ENCODE results near the gene EPHB1.
"Not testable (repeated sequence)": the region's sequence is repeated elsewhere in the genome, so short reads cannot be mapped to it uniquely, and the experiment has no call there.

The EPHB1 gene

DNA sequence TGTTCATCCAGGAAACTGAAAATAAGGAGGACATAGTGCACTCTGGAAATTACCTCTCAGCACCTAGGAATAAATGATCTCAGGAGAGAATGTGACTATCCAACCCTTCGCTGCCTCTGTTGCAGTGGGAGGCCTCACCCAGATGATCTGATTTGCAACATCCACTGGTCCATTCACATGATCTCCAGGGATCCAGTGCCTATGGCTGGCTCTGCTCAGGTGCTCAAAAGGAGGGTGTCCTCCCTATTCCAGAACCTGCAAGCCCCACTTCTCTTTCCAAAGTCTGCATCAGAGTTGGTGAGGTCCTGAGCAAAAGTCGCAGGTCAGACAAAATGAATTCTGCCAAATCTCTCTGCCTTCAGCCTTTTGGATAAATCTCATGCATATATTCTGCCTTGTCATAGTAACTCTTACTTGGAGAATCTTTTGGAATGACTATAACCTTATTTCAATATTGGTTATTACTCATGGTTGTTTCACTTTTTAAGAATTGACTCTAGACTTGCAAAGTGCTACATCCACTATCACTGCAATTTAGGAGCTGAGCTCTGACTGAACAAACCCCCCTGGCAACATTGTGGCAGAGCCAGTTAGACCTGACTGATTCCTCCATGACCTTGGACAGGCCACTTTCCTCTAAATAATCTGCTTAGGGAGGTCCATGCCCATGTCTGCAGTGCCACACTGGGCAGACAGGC, 295.1 kb downstream of the EPHB1 start:
- no peak for DNase-seq

DNA sequence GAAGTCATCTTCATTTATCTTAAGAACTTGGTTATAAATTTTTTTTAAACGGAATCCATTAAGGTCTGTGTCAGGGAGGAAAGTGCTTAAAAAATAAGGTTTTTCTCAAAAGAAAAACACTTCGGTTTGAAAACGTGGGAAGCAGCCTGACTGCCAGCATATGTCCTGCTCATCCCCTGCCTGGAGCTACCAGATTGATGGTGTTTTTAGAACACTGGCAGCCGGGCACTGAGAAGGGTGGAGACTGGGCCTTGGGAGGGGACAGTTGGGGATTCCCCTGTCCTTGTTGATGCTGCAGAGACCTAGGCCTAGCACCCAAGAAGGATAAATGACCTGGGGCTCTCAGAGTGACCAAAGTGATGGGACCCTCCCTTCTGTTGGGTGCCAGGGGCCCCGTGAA, 296.9 kb downstream of the EPHB1 start:
- no peak for DNase-seq

DNA sequence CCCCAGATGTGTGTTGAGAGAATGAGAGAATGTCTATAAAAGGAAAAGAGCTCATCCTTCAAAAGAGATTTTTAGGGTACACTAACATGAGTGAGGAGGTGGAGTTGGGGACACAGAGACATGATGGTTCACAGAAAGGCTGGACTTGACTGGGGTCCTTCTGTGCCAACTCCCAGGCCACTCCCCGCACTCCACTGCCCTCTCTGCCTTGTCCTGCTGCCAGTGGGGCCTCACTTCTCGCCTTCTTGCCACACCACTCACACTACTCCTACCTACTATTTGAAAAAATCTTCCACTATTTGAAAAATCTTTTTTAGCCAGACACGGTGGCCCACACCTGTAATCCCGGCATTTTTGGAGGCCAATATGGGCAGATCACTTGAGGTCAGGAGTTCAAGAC, 298.1 kb downstream of the EPHB1 start:
- DNase-seq: no peak

DNA sequence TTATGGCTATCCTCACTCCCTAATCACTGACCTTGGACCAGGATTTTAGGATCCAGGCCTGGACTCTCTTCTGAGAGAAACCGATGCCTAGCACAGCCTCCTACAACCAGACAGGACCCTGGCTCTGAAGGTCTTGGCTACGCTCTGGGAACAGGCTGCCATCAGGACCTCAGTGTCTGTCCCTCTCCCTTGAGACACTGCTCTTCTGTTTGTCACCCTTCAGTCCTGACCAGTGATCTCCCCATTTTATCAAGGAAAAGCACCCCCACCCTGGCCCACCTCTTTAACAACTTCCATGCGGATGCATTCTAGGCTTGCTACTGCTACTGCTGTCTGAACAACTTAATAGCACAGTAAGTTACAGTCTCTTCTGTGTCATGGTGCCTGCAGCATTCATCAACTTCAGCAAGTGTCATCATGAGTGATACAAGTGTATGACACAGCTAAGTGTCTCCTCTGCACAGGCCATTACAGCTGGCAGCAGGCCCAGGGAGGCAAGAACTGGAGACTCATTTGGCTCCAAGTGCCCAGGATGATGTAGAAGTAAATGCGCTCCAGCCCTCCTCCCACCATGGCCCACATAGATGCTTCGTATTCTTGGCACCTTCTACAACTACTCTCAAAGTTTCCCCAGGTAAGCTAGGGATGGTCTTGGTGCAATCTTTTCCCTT, 302.4 kb downstream of the EPHB1 start:
- DNase-seq: peak; percentile 24

GRCh38 chr3:135099734-135100355, 304.8 kb downstream of the EPHB1 start:
- no peak for DNase-seq

DNA sequence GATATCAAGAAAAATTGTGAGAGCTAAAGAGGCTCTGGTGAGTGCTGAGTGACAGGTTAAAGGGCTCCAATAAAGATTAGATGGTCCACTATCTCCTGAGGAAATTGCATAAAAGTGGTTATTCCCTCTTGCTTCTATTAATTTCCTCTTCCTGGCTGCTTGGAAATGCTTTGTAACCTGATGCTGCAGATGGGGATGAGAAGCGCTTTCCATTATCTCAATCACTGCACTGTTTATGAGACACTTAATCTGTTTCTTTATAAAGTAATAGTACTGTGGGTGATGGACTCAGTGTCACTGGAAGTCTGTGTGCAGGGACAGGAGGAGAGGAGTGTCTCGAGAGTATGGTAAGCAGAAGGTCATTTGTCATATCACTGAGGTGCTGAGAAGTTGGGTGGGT, 305.3 kb downstream of the EPHB1 start:
- DNase-seq: no peak

GRCh38 chr3:135103917-135104316, 308.9 kb downstream of the EPHB1 start:
- DNase-seq: no peak

DNA sequence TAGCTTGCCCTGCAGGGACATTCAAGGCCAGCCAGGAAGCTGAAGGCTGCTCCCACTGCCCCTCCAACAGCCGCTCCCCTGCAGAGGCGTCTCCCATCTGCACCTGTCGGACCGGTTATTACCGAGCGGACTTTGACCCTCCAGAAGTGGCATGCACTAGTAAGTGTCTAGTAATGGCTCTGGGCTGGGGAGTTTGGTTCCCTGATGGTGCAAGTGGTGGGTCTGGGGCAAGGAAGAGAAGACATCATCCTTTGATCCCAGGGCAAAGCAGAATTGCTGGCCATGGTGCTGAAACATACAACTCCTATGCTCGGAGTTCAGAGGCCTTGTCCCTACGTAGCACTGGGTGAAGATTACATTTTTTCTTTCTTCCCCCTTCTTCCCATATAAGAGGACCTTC, 311.4 kb downstream of the EPHB1 start:
- no peak for DNase-seq

DNA sequence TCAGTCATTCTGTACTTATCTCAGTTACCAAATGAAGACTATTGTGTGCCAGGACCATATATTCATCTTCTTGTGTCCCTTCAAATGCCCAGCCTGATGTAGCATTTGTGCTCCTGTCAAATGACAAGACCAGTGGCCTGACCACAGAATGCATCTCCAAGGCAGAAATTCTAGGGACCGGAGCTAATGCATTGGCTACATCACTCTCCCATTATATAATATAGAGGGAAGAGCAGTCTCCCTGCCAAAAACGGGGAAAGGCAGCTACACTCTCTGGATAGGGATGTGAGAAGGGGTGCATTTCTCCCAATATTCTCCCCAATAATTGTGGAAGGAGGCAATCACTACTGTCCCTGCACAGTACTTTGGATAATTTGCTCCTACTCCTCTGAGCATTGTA, 312.0 kb downstream of the EPHB1 start:
- DNase-seq: no peak

- DNase-seq: no peak
Observed at GRCh38 chr3:135109681-135110080, 314.6 kb downstream of the EPHB1 start.

DNA sequence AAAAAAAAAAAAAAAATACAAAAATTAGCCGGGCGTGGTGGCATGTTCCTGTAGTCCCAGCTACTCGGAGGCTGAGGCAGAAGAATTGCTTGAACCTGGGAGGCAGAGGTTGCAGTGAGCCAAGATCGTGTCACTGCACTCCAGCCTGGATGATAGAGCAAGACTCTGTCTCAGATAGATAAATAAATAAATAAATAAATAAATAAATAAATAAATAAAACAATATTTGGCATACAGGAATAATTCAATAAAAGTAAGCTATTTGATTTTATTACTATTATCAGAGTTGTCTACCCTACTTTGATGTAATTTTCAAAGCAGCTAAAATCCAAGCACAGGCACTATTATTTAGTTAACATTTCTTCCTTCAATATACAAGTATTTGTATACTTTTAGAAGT, 319.5 kb downstream of the EPHB1 start:
- not testable (repeated sequence) for DNase-seq

- no peak for DNase-seq
Observed at GRCh38 chr3:135117977-135118376, 322.9 kb downstream of the EPHB1 start.

DNA sequence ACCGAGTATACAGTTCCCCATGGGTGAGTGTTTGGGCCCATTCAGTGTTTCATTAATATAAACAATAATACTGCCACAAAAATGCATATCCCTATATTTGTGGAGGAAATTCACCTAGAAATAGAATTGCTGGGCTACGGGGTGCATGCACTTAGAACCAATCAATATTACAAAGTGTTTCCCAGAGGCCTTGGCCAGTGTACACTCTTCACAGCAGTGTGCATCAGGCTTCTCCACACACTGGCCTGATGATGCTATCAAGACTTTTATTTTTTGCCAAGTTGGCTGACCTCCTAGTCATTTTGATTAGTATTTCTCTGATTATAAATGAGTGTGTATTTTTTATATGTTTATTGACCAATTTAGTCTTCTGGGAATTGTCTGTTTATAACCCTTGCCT, 323.7 kb downstream of the EPHB1 start:
- DNase-seq: no peak

- no peak for DNase-seq
Observed at GRCh38 chr3:135125171-135125801, 330.2 kb downstream of the EPHB1 start.

DNA sequence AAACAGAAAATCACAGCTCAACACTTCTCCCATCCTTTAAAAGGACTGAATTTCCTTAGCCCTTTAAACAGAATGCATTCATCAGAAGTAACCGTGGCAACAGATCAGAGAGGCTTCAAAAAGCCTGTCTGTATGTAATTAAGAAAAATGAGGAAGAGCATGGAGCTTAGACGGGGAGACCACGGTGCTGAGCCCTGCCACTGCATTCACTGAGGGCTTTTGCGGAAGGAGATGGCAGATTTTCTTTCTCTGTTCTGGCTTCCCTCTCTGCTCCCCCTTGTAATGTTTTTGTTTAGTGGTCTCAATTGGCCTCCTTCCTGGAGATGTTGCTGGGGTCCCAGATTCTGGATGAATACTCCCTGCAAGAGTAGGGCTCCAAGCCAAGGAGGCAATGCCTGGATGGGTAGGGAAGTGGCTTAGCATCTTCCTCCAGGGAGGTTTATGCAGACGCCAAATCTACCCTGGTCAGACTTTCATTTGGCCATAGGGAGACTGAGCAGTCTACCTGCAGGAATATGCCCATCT, 332.9 kb downstream of the EPHB1 start:
- no peak for DNase-seq

DNA sequence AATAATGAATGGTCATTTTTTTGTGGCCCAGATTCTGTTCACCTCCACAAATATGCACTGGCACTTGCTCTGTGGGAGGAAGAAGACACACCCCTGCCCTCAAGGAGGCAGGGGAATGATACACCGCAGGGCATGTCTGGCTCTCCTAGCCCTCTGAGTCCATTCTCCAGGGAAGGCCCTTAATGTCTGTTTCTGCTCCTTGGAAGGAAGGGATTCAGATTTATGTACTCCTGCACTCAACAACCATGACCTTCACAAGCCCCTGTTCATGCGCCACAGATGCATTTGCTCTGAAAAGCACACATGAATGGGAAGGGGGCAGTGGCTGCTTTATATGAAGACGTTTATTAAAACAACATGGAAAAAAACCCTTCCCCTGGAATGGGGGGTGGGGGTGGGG, 333.8 kb downstream of the EPHB1 start:
- no peak for DNase-seq

DNA sequence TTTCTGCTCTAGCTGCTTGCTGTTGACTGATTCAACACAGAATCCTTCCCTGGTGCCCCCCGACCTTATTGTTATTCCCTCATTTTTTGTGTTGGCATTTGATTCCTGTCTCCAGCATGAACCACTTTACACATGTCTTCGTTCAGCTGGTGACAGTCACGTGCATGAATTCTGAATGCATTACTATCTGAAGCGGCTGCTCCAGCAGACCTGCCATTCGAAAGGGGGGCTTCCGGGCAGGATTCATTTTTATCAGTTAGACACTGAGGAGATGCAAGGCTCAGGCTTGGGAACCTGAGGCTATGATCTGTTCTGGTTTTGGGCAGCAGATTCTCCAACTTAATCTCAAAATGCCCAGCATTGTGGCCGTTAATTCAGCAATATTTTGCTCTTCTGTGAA, 336.2 kb downstream of the EPHB1 start:
- no peak for DNase-seq

DNA sequence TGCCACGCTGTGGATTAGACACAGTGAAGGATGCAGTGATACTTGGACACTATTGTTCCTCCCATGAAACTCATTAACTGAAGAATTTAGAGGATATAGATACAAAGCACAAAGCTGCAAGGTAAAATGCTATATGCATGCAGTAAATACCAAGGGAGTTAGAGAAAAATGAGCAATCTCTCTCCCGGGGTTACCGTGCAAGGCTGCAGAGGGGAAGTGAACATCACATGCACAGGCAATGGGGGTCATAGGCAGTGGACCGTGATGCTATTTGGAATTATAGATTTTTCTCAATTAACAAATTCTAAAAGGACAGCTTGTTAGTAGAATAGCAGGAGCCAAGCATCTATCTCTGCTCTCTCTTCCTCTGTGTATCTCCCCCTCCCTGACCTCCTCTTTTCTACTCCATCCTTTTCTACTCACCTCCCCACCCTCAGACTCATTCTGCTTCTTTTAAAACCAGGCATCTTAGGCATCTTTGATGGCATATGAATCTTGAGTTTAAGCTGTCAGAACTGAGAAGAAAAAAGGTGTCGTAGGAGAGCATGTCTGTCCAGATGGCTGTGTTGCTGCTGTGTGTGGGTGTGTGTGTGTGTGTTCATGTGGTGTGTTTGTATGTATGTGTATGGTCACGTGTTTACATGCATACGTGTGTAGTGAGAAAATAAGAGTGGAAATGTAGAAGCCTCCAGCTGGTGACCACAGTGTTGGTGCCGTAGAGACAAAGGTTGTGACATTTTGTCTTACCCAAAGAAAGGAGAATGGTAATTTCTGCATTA, 339.0 kb downstream of the EPHB1 start:
- no peak for DNase-seq

DNA sequence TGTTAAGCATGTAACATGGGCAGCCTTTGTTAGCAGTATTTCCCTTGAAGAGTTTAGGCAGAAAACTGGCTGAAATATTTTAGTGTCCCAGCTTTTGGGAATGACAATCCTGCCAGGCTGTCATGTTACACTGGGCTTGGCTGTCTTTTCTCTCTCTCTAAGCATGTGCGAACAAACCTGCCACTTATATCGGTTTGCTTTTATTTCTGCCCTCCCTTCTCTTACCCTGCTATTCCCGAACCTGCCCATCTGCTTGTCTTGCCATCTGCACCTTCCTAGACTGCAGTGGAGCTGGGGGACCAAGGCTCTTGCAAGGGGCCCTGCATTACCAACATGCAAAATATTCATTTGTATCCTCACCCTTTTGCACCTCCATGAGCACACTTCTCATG, 339.6 kb downstream of the EPHB1 start:
- no peak for DNase-seq

DNA sequence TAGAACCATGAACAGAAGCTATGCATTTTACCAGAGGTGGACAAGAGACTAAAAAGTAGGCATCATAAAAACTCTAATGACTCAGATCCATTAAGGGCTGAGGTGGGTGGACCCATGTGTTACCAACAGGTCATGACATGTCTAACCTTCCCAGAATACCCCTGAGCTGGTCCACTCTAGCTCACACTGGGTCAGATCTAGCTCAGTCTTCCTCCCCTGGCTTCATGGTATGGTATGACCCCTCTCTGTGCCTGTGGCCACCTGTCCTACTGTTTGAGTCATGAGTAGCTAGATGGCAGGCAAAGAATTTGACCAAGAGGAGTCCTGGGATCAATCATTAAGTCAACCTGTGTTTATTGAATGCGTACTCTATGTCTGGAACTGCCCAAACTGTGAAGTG, 340.4 kb downstream of the EPHB1 start:
- no peak for DNase-seq

DNA sequence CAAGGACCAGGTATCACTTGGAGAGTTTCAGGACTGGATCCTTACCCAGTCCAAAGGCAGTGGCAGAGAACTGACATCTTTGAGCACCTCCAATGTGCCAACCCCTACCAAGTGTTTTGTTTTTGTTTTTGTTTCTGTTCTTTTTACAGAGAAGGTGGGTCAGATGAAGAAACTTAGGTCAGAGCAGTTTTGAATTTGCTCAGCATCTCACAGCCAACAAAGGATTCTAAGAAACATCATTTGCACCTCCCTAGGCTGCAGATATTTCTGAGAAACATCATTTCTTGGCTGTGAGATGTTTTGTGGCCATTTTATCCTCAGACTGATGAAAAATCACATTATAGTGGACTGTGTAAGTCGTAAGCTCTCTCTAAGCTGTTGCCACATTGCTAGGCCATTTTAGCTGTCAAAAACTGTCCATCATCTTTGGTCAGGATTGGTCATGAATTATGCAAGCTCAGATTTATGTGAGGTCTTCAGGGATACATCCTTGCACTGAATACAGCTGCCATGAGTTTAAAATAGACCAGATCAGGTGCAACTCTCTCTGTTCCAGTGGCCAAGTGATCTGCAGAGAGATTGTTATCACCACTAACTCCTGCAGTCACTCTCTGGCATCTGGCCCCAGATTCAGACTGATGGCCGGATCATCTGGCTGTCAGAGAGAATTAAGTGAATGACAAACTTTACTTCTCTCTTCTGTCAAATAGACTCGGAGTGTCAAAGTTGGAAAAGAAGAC, 341.5 kb downstream of the EPHB1 start:
- DNase-seq: no peak

DNA sequence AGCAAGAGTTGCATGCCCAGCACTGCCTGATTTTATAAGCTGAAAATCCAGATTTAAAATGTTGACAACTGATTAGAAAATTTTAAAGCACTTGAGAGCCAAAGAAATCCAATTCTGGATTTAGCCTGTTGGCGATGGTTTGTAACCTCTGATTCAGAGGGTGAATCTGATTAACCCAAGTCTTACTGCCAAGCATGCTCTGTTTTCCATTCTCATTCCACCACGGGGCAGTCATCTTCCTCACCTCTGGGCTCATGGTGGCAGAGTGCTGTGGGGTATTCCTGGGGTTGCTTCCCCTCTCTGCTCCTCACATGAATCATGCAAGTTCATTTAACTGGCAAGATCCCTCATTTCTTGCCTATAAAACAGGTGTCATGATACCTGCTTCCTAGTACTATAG, 342.2 kb downstream of the EPHB1 start:
- no peak for DNase-seq

Data from NCI-H1105 (cell line).